Measurements from ENCODE around the gene B4GALT6. TPM values are rescaled to one million over a fixed set of nuclear protein-coding genes. Genes with fewer than 3 reads are reported as not detected.

B4GALT6 gene
- total and polyA plus RNA-seq, 2 of the 4 experiments (the other 2 are of a cell fraction), result 1.1 to 3.9 TPM

DNA sequence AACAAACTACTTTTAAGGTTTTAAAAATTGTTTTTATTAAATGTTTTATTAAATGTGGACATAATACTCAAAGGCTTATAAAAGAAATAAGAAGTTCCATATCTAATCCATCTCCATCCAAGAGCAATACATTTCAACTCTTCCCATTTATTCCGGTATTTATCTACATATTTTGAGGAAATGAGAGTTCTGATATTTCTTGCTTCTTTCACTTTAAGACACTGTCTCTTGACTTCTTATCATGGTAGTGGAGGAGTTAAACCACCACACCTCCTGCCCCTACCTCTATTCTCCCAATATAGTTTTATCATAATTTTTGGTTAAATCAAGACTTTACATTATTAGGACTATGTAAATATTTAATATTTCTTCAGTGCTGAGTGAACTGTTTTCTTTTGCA, 52.0 kb downstream of the B4GALT6 start:
- intact Hi-C loops (cut with micrococcal nuclease) (no loop called here), in situ Hi-C loops (cut with MboI; ENCODE audit: low sequenced_read_pairs) (no loop called here), dilution Hi-C loops (cut with HindIII; ENCODE audit: low sequenced_read_pairs, unreplicated experiment) (no loop called here)
- Histone ChIP-seq H2AFZ (replicated peaks; ENCODE audit: low read length, poor library complexity) (no peak overlapping the region), H3K36me3 (ENCODE audit: control insufficient read depth, insufficient read depth, low read length) (no peaks in the 10 kb centered on the region), H2BK5ac (ENCODE audit: low read depth, low read length, poor library complexity, severe bottlenecking) (no peak overlapping the region), H3K23ac (ENCODE audit: low read depth, low read length) (no peak overlapping the region), H4K5ac (ENCODE audit: low read depth, low read length) (no peak overlapping the region), H3K9ac (ENCODE audit: low read depth, low read length) (no peak overlapping the region), H3K79me1 (ENCODE audit: low read depth in 1 of 2, low read length in 2 of 2) (no peaks in the 10 kb centered on the region), H3K27ac (ENCODE audit: insufficient read depth, low read length) (no peak overlapping the region), H3K14ac (replicated peaks; ENCODE audit: low read depth, low read length) (no peak overlapping the region), H4K91ac (ENCODE audit: insufficient read depth, low read depth, low read length) (no peak overlapping the region), H2BK120ac (ENCODE audit: low read depth, low read length) (no peak overlapping the region), H3K27me3 (ENCODE audit: control insufficient read depth, insufficient read depth, low read length) (no peaks in the 10 kb centered on the region), H3K18ac (ENCODE audit: low read depth, low read length) (no peak overlapping the region), H3K4me1 (ENCODE audit: control insufficient read depth, insufficient read depth, low read length) (no peaks in the 10 kb centered on the region), H2AK5ac (ENCODE audit: low read depth, low read length) (no peak overlapping the region), H2BK20ac (ENCODE audit: low read depth, low read length) (no peak overlapping the region), H4K20me1 (ENCODE audit: insufficient read depth, low read length) (no peaks in the 10 kb centered on the region), H3K4ac (ENCODE audit: low read depth, low read length) (no peak overlapping the region), H3K56ac (ENCODE audit: extremely low read depth, insufficient read depth, low read length) (no peak overlapping the region), H2BK15ac (ENCODE audit: low read depth, low read length) (no peak overlapping the region), H3K4me2 (ENCODE audit: low read depth, low read length) (no peak overlapping the region), H3K4me3 (ENCODE audit: insufficient read depth, low read depth, low read length) (no peak overlapping the region), H2AK9ac (replicated peaks; ENCODE audit: low read depth, low read length, poor library complexity) (no peak overlapping the region), H4K8ac (ENCODE audit: low read depth in 2 of 2, low read length in 2 of 2) (no peak overlapping the region), H3K9me1 (ENCODE audit: insufficient read depth, low read length) (no peaks in the 10 kb centered on the region), H3K9me3 (ENCODE audit: control insufficient read depth, insufficient read depth, low read length) (no peaks in the 10 kb centered on the region)
- POLR2A ChIA-PET (ENCODE audit: unreplicated experiment), result no interaction called here
- no TSS peak for BruUV-seq (replicated peaks)
- WGBS, 2 experiments (ENCODE audit: extremely low coverage in 2 of 2, insufficient read length in 1 of 2), result no CpG with 5 or more reads among the region's 1 CpG
- ATAC-seq (ENCODE audit: low read depth), result no peak
- TF ChIP-seq CTCF (conservative IDR thresholded peaks at IDR 0.05; ENCODE audit: low read depth, low read length), result no peak
- no peak for TF ChIP-seq BHLHE40 (IDR thresholded peaks at IDR 0.05; ENCODE audit: low read depth, low read length)
- CTCF ChIA-PET, result no interaction called here
- DNase-seq, result no peak
